Parathyroid adenoma (tissue), 2 donors: Measurements from ENCODE around the gene ZFR2.

Experiments
- H2AFZ ChIP-seq: fragments of 300-600 bp; sonication (generic); one replicate; pipeline ENCODE4 v1.7.0; 2017; ENCODE audit warnings: antibody characterized with exemption, mild to moderate bottlenecking
- H3K27ac ChIP-seq: fragments of 300-600 bp; sonication (generic); one replicate; pipeline ENCODE4 v1.7.0; 2017
- H3K27me3 ChIP-seq: fragments of 300-600 bp; sonication (generic); one replicate; pipeline ENCODE4 v1.7.0; 2017; ENCODE audit warnings: low read length; ENCODE audit not compliant: control insufficient read depth, insufficient read depth
- H3K36me3 ChIP-seq: fragments of 300-600 bp; sonication (generic); one replicate; pipeline ENCODE4 v1.7.0; 2017; ENCODE audit warnings: low read length; ENCODE audit not compliant: control insufficient read depth, insufficient read depth
- H3K4me1 ChIP-seq: fragments of 300-600 bp; sonication (generic); one replicate; pipeline ENCODE4 v1.7.0; 2017; ENCODE audit warnings: control low read depth
- H3K4me2 ChIP-seq: fragments of 300-600 bp; sonication (generic); one replicate; pipeline ENCODE4 v1.7.0; 2017; ENCODE audit warnings: low read length
- H3K4me3 ChIP-seq: fragments of 300-600 bp; sonication (generic); one replicate; pipeline ENCODE4 v1.7.0; 2017; ENCODE audit warnings: low read depth, low read length
- H3K79me2 ChIP-seq: fragments of 300-600 bp; sonication (generic); one replicate; pipeline ENCODE4 v1.7.0; 2017; ENCODE audit warnings: control low read depth
- H3K9ac ChIP-seq: fragments of 300-600 bp; sonication (generic); one replicate; pipeline ENCODE4 v1.7.0; 2017; ENCODE audit warnings: mild to moderate bottlenecking
- H3K9me3 ChIP-seq: fragments of 300-600 bp; sonication (generic); one replicate; pipeline ENCODE4 v1.7.0; 2017; ENCODE audit warnings: low read length; ENCODE audit not compliant: control insufficient read depth
- CTCF ChIP-seq: fragments of 300-600 bp; sonication (generic); IDR thresholded peaks from one replicate; pipeline ENCODE4 v1.7.0; 2017; ENCODE audit warnings: antibody characterized with exemption, mild to moderate bottlenecking
- donor health status: primary hyperparathyroidism.

The ZFR2 gene

GRCh38 chr19:3783660-3784584 is 84.9 kb downstream of the ZFR2 start:
- no peak overlapping the region for H3K9ac ChIP-seq
- H3K27me3 ChIP-seq = no peaks in the 10 kb centered on the region
- no peaks in the 10 kb centered on the region for H3K36me3 ChIP-seq
- no peak overlapping the region for H2AFZ ChIP-seq
- no peaks in the 10 kb centered on the region for H3K4me1 ChIP-seq
- no peak overlapping the region for H3K4me2 ChIP-seq
- H3K27ac ChIP-seq = no peak overlapping the region
- H3K79me2 ChIP-seq = no peaks in the 10 kb centered on the region
- TF ChIP-seq CTCF = no peak
- no peak overlapping the region for H3K4me3 ChIP-seq
- no peaks in the 10 kb centered on the region for H3K9me3 ChIP-seq

GRCh38 chr19:3782903-3783302 is 85.9 kb downstream of the ZFR2 start:
- no peak overlapping the region for H3K9ac ChIP-seq
- no peaks in the 10 kb centered on the region for H3K9me3 ChIP-seq

GRCh38 chr19:3782330-3782729 is 86.5 kb downstream of the ZFR2 start:
- Histone ChIP-seq H3K36me3 (no peaks in the 10 kb centered on the region), H3K27ac (no peak overlapping the region), H3K79me2 (no peaks in the 10 kb centered on the region), H3K4me1 (no peaks in the 10 kb centered on the region), H2AFZ (no peak overlapping the region), H3K27me3 (no peaks in the 10 kb centered on the region), H3K4me2 (no peak overlapping the region), H3K9me3 (no peaks in the 10 kb centered on the region), H3K4me3 (no peak overlapping the region), H3K9ac (no peak overlapping the region)
- no peak for TF ChIP-seq CTCF

More at GRCh38 chr19:3782903-3783302, 85.9 kb downstream of the ZFR2 start:
- Histone ChIP-seq H3K4me1 (no peaks in the 10 kb centered on the region), H3K4me2 (no peak overlapping the region), H3K36me3 (no peaks in the 10 kb centered on the region), H2AFZ (no peak overlapping the region), H3K27ac (no peak overlapping the region), H3K79me2 (no peaks in the 10 kb centered on the region), H3K27me3 (no peaks in the 10 kb centered on the region), H3K4me3 (no peak overlapping the region)
- no peak for TF ChIP-seq CTCF

GRCh38 chr19:3781603-3782002 is 87.2 kb downstream of the ZFR2 start:
- Histone ChIP-seq H2AFZ (no peak overlapping the region), H3K4me3 (no peak overlapping the region), H3K27me3 (no peaks in the 10 kb centered on the region), H3K9me3 (no peaks in the 10 kb centered on the region), H3K36me3 (no peaks in the 10 kb centered on the region), H3K9ac (no peak overlapping the region), H3K79me2 (no peaks in the 10 kb centered on the region), H3K4me2 (no peak overlapping the region), H3K27ac (no peak overlapping the region), H3K4me1 (no peaks in the 10 kb centered on the region)
- no peak for TF ChIP-seq CTCF
